ENCODE data around the gene FMO2.
A peak's percentile ranks its signal among the peaks of the same experiment; 100 is the strongest.

FMO2 gene, protein sequence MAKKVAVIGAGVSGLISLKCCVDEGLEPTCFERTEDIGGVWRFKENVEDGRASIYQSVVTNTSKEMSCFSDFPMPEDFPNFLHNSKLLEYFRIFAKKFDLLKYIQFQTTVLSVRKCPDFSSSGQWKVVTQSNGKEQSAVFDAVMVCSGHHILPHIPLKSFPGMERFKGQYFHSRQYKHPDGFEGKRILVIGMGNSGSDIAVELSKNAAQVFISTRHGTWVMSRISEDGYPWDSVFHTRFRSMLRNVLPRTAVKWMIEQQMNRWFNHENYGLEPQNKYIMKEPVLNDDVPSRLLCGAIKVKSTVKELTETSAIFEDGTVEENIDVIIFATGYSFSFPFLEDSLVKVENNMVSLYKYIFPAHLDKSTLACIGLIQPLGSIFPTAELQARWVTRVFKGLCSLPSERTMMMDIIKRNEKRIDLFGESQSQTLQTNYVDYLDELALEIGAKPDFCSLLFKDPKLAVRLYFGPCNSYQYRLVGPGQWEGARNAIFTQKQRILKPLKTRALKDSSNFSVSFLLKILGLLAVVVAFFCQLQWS

DNA sequence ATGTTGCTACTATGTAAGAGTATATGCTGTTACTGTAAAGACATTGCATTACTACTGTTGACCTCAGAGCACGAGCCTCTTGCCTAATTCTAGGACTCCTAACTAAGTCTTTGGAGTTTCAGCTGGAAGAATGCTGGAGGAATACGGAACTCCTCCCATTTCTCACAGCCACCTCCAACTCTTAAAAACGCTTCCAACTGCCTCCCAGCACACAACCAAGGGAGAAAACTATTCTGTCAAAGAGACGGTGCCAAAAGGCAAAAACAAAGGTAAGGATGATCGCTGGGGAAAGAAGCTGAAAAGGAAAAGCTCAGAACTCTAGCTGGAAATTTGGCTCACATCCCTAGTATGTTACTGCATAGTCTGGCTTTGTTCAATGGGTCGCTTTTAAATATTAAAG is at the start of gene FMO2:
TSS of gene FMO2 (plus strand) at position 210 of the 400 bp plus-strand sequence. CDS start 414 bp downstream, outside the sequence.
- Histone ChIP-seq H3K9ac (ENCODE audit: low read length) (no peak within 1 kb of the TSS), H3K4me3 (ENCODE audit: low read length) (no peak within 1 kb of the TSS), H3K27me3 (ENCODE audit: control insufficient read depth, insufficient read depth, low read length) (no peaks in the 10 kb centered on the region), H3K9me3 (ENCODE audit: control insufficient read depth, low read length) (no peaks in the 10 kb centered on the region), H3K4me1 (ENCODE audit: control insufficient read depth, insufficient read depth, low read length) (no peaks in the 10 kb centered on the region), H3K36me3 (ENCODE audit: control insufficient read depth, insufficient read depth, low read length) (no peaks in the 10 kb centered on the region)

DNA sequence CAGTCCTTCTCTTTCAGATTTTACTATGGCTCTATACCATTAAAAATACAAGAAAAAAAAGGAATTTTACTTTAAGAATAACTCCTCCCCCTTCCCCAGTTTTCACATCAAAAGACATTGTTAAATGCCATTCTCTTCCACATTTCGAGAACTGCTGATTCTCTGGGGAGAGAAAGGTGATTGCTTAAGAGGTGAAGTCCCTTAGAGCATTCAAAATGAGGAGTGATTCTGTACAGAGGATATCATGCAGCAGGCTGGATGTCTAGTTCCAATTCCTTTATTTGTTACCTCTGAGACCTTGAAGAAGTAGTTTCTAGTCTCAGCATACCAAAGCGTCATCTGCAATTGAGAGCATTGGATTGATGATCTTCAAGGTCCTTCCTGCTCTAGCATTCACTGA is 47.5 kb upstream of the FMO2 start:
- H3K9me3 ChIP-seq (ENCODE audit: control insufficient read depth, low read length): no peaks in the 10 kb centered on the region
- no peak overlapping the region for H3K4me3 ChIP-seq (ENCODE audit: low read length)
- no peaks in the 10 kb centered on the region for H3K36me3 ChIP-seq (ENCODE audit: control insufficient read depth, insufficient read depth, low read length)
- H3K9ac ChIP-seq (ENCODE audit: low read length): no peak overlapping the region
- H3K4me1 ChIP-seq (ENCODE audit: control insufficient read depth, insufficient read depth, low read length): peaks cover 37% of the 10 kb centered on the region
- H3K27me3 ChIP-seq (ENCODE audit: control insufficient read depth, insufficient read depth, low read length): no peaks in the 10 kb centered on the region

DNA sequence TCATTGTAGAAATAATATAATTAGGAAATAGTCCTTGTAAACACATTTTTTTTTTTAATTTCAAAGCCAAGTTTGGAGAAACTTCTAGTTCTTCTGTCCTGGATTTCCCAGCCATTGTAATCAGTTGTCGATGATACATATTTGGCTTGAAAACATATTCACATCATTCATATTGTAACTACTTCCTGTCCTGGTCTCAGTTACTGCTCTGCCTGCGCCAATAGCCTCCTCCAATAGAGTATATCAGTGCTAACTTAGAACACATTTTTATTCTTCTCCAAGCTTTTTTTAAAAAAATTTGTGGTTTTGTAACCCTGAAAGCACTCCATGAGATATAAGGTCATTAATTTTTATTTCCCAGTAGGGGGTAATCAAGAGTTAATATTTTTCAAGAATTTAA is 46.1 kb upstream of the FMO2 start:
- Histone ChIP-seq H3K9me3 (ENCODE audit: control insufficient read depth, low read length) (no peaks in the 10 kb centered on the region), H3K4me3 (ENCODE audit: low read length) (no peak overlapping the region), H3K27me3 (ENCODE audit: control insufficient read depth, insufficient read depth, low read length) (no peaks in the 10 kb centered on the region), H3K36me3 (ENCODE audit: control insufficient read depth, insufficient read depth, low read length) (no peaks in the 10 kb centered on the region), H3K9ac (ENCODE audit: low read length) (no peak overlapping the region), H3K4me1 (ENCODE audit: control insufficient read depth, insufficient read depth, low read length) (peaks cover 43% of the 10 kb centered on the region)

DNA sequence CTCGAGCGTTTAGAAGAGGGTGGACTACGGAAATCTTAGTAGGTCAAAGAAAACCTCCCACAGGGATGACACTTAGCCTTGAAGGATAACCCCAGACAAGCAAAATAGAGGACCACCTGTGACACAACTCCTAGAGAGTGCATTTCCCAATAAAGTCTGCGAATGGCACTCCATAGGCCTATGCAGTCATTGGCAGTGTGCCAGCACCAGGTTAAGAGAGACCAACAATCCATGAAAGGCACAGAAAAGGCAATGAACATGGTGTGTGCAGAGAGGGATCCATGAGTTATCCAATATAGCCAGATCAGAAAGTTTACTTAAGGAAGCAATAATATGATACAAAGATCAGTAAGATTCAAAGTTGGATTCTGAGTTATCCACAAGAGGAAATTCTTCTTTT is 45.2 kb upstream of the FMO2 start:
- Histone ChIP-seq H3K9ac (ENCODE audit: low read length) (no peak overlapping the region), H3K36me3 (ENCODE audit: control insufficient read depth, insufficient read depth, low read length) (no peaks in the 10 kb centered on the region), H3K4me3 (ENCODE audit: low read length) (no peak overlapping the region), H3K9me3 (ENCODE audit: control insufficient read depth, low read length) (no peaks in the 10 kb centered on the region), H3K4me1 (ENCODE audit: control insufficient read depth, insufficient read depth, low read length) (peaks cover 43% of the 10 kb centered on the region), H3K27me3 (ENCODE audit: control insufficient read depth, insufficient read depth, low read length) (no peaks in the 10 kb centered on the region)

DNA sequence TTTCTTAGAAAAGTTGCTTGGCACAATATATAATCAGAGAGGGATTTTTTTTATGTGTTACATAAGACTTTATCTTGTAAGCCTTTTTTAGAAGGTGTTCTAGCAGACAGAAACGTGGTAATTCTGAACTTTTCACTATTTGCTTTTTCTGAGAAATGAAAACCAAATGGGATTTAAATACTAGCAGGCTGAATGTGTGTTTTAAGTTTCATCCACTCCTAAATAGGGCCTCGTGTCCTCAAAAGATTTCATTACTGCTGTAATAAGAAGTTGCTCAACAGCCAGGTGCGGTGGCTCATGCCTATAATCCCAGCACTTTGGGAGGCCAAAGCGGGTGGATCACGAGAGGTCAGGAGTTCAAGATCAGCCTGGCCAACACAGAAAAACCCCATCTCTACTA is 44.7 kb upstream of the FMO2 start:
- no peaks in the 10 kb centered on the region for H3K36me3 ChIP-seq (ENCODE audit: control insufficient read depth, insufficient read depth, low read length)
- no peaks in the 10 kb centered on the region for H3K27me3 ChIP-seq (ENCODE audit: control insufficient read depth, insufficient read depth, low read length)
- H3K9me3 ChIP-seq (ENCODE audit: control insufficient read depth, low read length): no peaks in the 10 kb centered on the region
- H3K4me3 ChIP-seq (ENCODE audit: low read length): no peak overlapping the region
- H3K4me1 ChIP-seq (ENCODE audit: control insufficient read depth, insufficient read depth, low read length): peaks cover 43% of the 10 kb centered on the region
- no peak overlapping the region for H3K9ac ChIP-seq (ENCODE audit: low read length)

DNA sequence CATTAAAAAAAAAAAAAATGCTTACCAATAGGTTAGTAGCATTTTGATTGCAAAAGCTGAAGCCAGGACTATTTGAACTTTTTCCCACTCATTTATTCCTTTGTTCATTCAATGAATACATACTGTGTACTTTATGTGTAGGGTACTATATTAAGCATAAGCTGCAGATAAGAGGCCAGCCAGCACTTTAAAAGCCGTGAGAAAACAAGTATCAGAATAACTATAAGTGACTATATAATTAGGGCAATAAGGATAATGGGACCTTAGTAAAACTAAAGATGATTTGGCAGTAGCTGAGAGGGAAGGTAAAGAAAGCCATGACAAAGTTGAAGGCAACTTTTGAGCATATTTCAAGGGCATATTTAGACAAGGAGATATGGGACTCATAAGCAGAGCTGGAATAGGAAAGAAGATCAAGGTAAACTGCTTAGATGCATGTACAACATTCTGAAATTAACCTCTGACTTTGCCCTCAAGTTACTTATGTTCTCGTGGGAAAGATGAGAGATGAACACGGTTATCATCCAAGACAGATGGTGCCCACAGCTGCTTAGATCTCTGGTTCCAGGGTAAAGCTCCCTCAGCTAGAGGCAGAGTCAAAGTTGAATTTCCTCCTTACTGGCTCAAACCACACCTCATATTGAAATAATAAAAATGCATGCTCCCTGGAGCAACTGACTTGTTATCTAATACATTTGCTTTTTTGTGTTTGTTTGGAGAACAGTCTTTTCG is 44.0 kb upstream of the FMO2 start:
- H3K9me3 ChIP-seq (ENCODE audit: control insufficient read depth, low read length): no peaks in the 10 kb centered on the region
- H3K4me1 ChIP-seq (ENCODE audit: control insufficient read depth, insufficient read depth, low read length): peaks cover 43% of the 10 kb centered on the region
- no peaks in the 10 kb centered on the region for H3K36me3 ChIP-seq (ENCODE audit: control insufficient read depth, insufficient read depth, low read length)
- no peak overlapping the region for H3K9ac ChIP-seq (ENCODE audit: low read length)
- no peak overlapping the region for H3K4me3 ChIP-seq (ENCODE audit: low read length)
- no peaks in the 10 kb centered on the region for H3K27me3 ChIP-seq (ENCODE audit: control insufficient read depth, insufficient read depth, low read length)

DNA sequence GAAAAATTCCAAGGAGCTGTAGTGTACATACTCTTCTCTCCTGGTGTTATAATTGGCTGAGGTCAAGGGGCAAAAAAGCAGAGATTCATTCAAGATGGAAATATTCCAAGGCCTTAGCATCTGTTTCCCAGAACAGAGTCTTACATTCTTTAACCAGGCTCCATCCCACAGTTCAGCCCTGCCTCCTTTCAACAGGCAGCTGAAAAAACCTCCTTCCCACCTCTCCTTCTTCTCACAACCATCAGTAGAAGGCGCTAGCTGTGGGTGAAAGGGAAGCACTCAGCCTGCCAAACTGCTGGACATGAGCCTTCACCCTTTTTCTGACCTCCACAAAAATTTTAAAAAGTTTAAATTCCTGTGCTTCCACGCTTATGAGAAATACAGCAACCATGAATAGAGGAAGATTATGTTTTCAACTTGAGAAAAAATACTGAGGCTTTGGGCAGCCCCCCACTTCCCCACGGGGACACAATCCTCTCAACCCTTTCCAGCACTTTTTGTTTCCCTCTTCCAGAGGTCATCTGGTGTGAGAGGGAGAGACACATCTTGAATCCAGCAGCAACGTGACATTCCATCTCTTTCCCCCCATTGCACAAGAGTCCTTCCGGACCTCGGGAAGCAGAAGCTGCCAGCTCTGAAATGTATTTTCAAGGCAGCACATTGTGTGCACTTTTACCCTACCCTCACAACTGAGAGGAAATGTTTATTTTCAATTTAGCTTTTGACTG is 43.2 kb upstream of the FMO2 start:
- Histone ChIP-seq H3K4me3 (ENCODE audit: low read length) (no peak overlapping the region), H3K36me3 (ENCODE audit: control insufficient read depth, insufficient read depth, low read length) (no peaks in the 10 kb centered on the region), H3K27me3 (ENCODE audit: control insufficient read depth, insufficient read depth, low read length) (no peaks in the 10 kb centered on the region), H3K9ac (ENCODE audit: low read length) (peak overlapping the region; percentile 22), H3K9me3 (ENCODE audit: control insufficient read depth, low read length) (no peaks in the 10 kb centered on the region), H3K4me1 (ENCODE audit: control insufficient read depth, insufficient read depth, low read length) (peaks cover 43% of the 10 kb centered on the region)

DNA sequence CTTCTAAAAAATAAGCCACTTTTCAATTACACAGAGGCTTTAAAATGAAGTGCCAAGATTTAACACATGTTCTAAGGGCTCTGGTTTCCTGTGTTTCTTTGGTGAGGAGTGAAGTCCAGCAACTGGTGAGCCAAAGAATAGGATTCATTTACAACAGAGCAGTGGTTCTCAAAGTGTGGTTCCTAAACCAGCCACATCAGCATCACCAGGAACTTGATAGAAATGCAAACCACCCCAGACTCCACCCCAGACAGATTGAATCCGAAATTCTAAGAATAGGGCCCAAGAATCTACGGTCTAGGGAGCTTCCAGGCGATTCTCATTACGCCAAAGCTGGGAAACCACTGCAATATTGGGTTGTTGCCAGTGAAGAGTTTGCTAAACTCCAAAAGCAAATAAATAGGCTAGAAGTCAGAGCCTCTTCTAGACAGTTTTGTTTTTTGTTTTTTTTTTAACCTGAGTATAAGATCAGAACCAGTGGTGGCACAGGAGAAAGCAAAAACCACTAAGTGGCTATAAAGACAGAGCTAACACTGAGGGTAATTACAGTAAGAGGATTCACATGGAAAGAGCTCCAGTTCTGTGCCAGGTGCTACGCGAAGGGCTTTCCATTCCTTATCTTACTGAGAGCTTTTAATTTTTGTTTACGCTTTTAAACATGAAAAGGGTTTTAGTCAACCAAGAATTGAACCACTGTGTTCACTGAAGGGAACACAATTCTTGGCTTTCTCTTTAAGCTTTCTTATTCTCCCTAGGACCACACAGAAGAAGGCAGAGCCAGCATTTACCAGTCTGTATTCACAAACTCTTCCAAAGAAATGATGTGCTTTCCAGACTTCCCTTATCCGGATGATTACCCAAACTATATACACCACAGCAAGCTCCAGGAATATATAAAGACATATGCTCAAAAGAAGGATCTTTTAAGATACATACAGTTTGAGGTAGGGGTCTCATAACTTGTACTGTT is 42.4 kb upstream of the FMO2 start:
- peaks cover 40% of the 10 kb centered on the region for H3K4me1 ChIP-seq (ENCODE audit: control insufficient read depth, insufficient read depth, low read length)
- no peaks in the 10 kb centered on the region for H3K9me3 ChIP-seq (ENCODE audit: control insufficient read depth, low read length)
- no peak overlapping the region for H3K4me3 ChIP-seq (ENCODE audit: low read length)
- no peaks in the 10 kb centered on the region for H3K27me3 ChIP-seq (ENCODE audit: control insufficient read depth, insufficient read depth, low read length)
- no peak overlapping the region for H3K9ac ChIP-seq (ENCODE audit: low read length)
- H3K36me3 ChIP-seq (ENCODE audit: control insufficient read depth, insufficient read depth, low read length): no peaks in the 10 kb centered on the region

DNA sequence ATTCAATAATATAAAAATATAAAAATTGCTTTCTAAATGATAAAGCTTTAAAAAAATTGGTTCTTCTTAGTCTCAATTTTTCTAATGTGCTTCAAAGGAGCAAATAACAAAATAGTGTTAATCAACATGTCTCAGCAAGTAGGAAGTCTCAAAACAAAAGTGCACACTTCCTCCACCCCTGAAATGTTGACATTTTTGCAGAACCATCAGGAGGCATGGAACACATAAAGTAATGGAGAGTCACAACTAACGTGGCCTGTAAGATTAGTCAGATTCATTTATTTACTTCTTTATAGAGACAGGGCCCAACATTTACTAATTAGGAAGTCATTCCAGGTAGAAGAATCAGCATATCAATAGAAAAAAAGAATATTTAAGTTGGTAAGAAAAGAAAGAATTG is 34.9 kb upstream of the FMO2 start:
- H3K36me3 ChIP-seq (ENCODE audit: control insufficient read depth, insufficient read depth, low read length): no peaks in the 10 kb centered on the region
- no peak overlapping the region for H3K9ac ChIP-seq (ENCODE audit: low read length)
- H3K4me1 ChIP-seq (ENCODE audit: control insufficient read depth, insufficient read depth, low read length): no peaks in the 10 kb centered on the region
- no peaks in the 10 kb centered on the region for H3K27me3 ChIP-seq (ENCODE audit: control insufficient read depth, insufficient read depth, low read length)
- H3K4me3 ChIP-seq (ENCODE audit: low read length): no peak overlapping the region
- no peaks in the 10 kb centered on the region for H3K9me3 ChIP-seq (ENCODE audit: control insufficient read depth, low read length)

DNA sequence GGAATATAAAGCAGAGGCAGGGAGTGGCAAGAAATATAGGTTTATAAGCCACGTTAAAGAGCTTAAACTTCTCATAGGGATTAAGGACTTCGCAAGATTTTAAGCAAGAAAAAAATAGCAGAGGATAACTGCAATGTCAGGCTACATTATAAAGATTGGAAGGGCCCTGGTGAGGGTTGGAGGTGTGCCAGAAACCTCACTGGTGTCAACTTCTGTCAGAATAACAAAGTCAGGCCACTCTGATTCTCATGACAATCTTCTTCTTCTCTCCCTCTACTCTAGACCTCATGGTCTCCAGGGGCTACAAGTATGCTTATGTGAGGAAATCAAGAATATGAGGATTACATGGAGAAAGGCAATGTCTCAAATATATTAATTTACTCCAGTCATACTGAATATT is 32.6 kb upstream of the FMO2 start:
- no peak overlapping the region for H3K4me3 ChIP-seq (ENCODE audit: low read length)
- no peak overlapping the region for H3K9ac ChIP-seq (ENCODE audit: low read length)
- H3K4me1 ChIP-seq (ENCODE audit: control insufficient read depth, insufficient read depth, low read length): no peaks in the 10 kb centered on the region
- no peaks in the 10 kb centered on the region for H3K36me3 ChIP-seq (ENCODE audit: control insufficient read depth, insufficient read depth, low read length)
- no peaks in the 10 kb centered on the region for H3K27me3 ChIP-seq (ENCODE audit: control insufficient read depth, insufficient read depth, low read length)
- H3K9me3 ChIP-seq (ENCODE audit: control insufficient read depth, low read length): no peaks in the 10 kb centered on the region

DNA sequence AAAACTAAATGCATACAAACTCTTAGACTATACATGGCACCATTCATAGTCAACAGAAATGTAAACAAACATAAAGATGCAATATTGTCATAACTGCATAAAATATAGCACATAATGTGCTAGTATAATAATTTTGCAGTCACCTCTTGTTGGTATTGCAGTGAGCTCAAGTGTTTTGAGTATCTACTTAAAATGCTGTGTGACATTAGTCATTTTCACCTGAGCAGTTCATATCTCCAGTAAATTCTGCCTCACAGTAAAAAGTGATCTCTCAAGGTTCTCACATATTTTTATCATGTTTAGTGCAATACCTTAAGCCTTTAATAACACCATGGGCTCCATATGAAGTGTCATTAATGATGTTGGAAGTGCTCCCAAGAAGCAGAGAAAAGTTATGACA is 29.6 kb upstream of the FMO2 start:
- no peak overlapping the region for H3K4me3 ChIP-seq (ENCODE audit: low read length)
- H3K27me3 ChIP-seq (ENCODE audit: control insufficient read depth, insufficient read depth, low read length): no peaks in the 10 kb centered on the region
- H3K4me1 ChIP-seq (ENCODE audit: control insufficient read depth, insufficient read depth, low read length): peaks cover 8% of the 10 kb centered on the region
- H3K9ac ChIP-seq (ENCODE audit: low read length): no peak overlapping the region
- no peaks in the 10 kb centered on the region for H3K36me3 ChIP-seq (ENCODE audit: control insufficient read depth, insufficient read depth, low read length)
- H3K9me3 ChIP-seq (ENCODE audit: control insufficient read depth, low read length): no peaks in the 10 kb centered on the region
